Medulla oblongata (tissue), 1 donor: ENCODE results near the gene ADAM8.

ENCODE experiments used
- DNase-seq: peaks from one replicate; pipeline ENCODE4 v3.0.0-alpha.2; 2015; ENCODE audit errors: extremely low spot score

ADAM8 gene

GRCh38 chr10:133212853-133213494 lies 63.7 kb downstream of the ADAM8 start:
- no peak for DNase-seq
